Liver (tissue), 9 donors: Measurements from ENCODE around the gene SLC35G4. TPM values are rescaled to one million over a fixed set of nuclear protein-coding genes. Genes with fewer than 3 reads are reported as not detected.

Source experiments
- DNase-seq: peaks from one replicate; pipeline ENCODE4 v3.0.0-alpha.2; 2017; ENCODE audit warnings: low spot score
- H3K27ac ChIP-seq, 2 donors: one replicate each; pipeline ENCODE4 v1.7.0; 2013; ENCODE audit warnings: inconsistent platforms in 2 of 2, low read length in 2 of 2, control low read depth in 1 of 2, low read depth in 1 of 2, mild to moderate bottlenecking in 1 of 2
- H3K27me3 ChIP-seq, 4 donors: one replicate each; pipeline versions ENCODE4 v1.6.1 to v1.7.0; 2013; ENCODE audit warnings: low read length in 3 of 4, inconsistent platforms in 1 of 4, mild to moderate bottlenecking in 1 of 4, moderate library complexity in 1 of 4; ENCODE audit not compliant: control insufficient read depth in 4 of 4, insufficient read depth in 4 of 4
- H3K36me3 ChIP-seq, 4 donors: one replicate each; pipeline versions ENCODE4 v1.6.1 to v1.7.0; 2013; ENCODE audit warnings: low read length in 3 of 4, mild to moderate bottlenecking in 3 of 4, low read depth in 1 of 4, moderate library complexity in 1 of 4; ENCODE audit not compliant: control insufficient read depth in 4 of 4, insufficient read depth in 3 of 4
- H3K4me1 ChIP-seq, 4 donors: one replicate each; pipeline versions ENCODE4 v1.6.1 to v1.7.0; 2013; ENCODE audit warnings: low read length in 3 of 4, mild to moderate bottlenecking in 3 of 4, moderate library complexity in 1 of 4; ENCODE audit not compliant: control insufficient read depth in 4 of 4, insufficient read depth in 4 of 4
- H3K4me3 ChIP-seq, 3 donors: one replicate each; pipeline versions ENCODE4 v1.6.1 to v1.7.0; 2013; ENCODE audit warnings: low read length in 3 of 3, control low read depth in 1 of 3, low read depth in 1 of 3, mild to moderate bottlenecking in 1 of 3
- H3K9ac ChIP-seq, 2 donors: one replicate each; pipeline ENCODE4 v1.7.0; 2013; ENCODE audit warnings: low read length in 2 of 2, mild to moderate bottlenecking in 2 of 2, moderate library complexity in 2 of 2, control low read depth in 1 of 2, low read depth in 1 of 2
- H3K9me3 ChIP-seq, 4 donors: one replicate each; pipeline versions ENCODE4 v1.6.1 to v1.7.0; 2013; ENCODE audit warnings: low read length in 3 of 4; ENCODE audit not compliant: control insufficient read depth in 4 of 4
- ATF3 ChIP-seq: IDR thresholded peaks from 2 replicates; pipeline ENCODE4 v1.6.1; 2016; ENCODE audit warnings: antibody characterized with exemption
- CTCF ChIP-seq: fragments of 150-350 bp; IDR thresholded peaks from 2 replicates; pipeline ENCODE4 v1.5.1; 2017; ENCODE audit warnings: improper control_type of control experiment, low read depth, low read length; ENCODE audit not compliant: missing input control
- EGR1 ChIP-seq, 2 donors: IDR thresholded peaks; 2 replicates each; pipeline ENCODE4 v1.6.1; 2016 to 2018; ENCODE audit warnings: antibody characterized with exemption in 2 of 2, low read depth in 2 of 2
- FOXA1 ChIP-seq: IDR thresholded peaks from 2 replicates; pipeline ENCODE4 v1.6.1; 2016; ENCODE audit warnings: antibody characterized with exemption
- FOXA2 ChIP-seq: IDR thresholded peaks from 2 replicates; pipeline ENCODE4 v1.6.1; 2016; ENCODE audit warnings: antibody characterized with exemption
- GABPA ChIP-seq, 2 donors: IDR thresholded peaks in 1 of 2; conservative IDR thresholded peaks in 1 of 2; 2 replicates each; pipeline ENCODE4 v1.6.1; 2016; ENCODE audit warnings: antibody characterized with exemption in 2 of 2, mild to moderate bottlenecking in 1 of 2, moderate library complexity in 1 of 2
- HNF4A ChIP-seq, 2 donors: conservative IDR thresholded peaks; 2 replicates each; pipeline ENCODE4 v1.6.1; 2016; ENCODE audit warnings: antibody characterized with exemption in 2 of 2, mild to moderate bottlenecking in 2 of 2
- JUND ChIP-seq, 2 donors: IDR thresholded peaks; 2 replicates each; pipeline ENCODE4 v1.6.1; 2016; ENCODE audit warnings: antibody characterized with exemption in 2 of 2
- MAX ChIP-seq: IDR thresholded peaks from 2 replicates; pipeline ENCODE4 v1.6.1; 2016; ENCODE audit warnings: antibody characterized with exemption
- NR2F2 ChIP-seq: IDR thresholded peaks from 2 replicates; pipeline ENCODE4 v1.6.1; 2016; ENCODE audit warnings: antibody characterized with exemption
- RAD21 ChIP-seq, 2 donors: IDR thresholded peaks; 2 replicates each; pipeline ENCODE4 v1.6.1; 2016; ENCODE audit warnings: antibody characterized with exemption in 2 of 2, mild to moderate bottlenecking in 2 of 2
- REST ChIP-seq: IDR thresholded peaks from 2 replicates; pipeline ENCODE4 v1.6.1; 2016; ENCODE audit warnings: antibody characterized with exemption, mild to moderate bottlenecking
- RXRA ChIP-seq, 2 donors: IDR thresholded peaks; 2 replicates each; pipeline ENCODE4 v1.6.1; 2017 to 2018; ENCODE audit warnings: antibody characterized with exemption in 2 of 2, mild to moderate bottlenecking in 1 of 2
- SP1 ChIP-seq: IDR thresholded peaks from 2 replicates; pipeline ENCODE4 v1.6.1; 2018; ENCODE audit warnings: antibody characterized with exemption, mild to moderate bottlenecking
- TAF1 ChIP-seq: conservative IDR thresholded peaks from 2 replicates; pipeline ENCODE4 v1.6.1; 2016; ENCODE audit warnings: antibody characterized with exemption, mild to moderate bottlenecking
- YY1 ChIP-seq: IDR thresholded peaks from 2 replicates; pipeline ENCODE4 v1.6.1; 2016; ENCODE audit warnings: antibody characterized with exemption, mild to moderate bottlenecking
- ZBTB33 ChIP-seq: IDR thresholded peaks from 2 replicates; pipeline ENCODE4 v1.6.1; 2016; ENCODE audit warnings: antibody characterized with exemption
- WGBS: extraction: QIAGEN DNeasy Blood & Tissue Kit; methylation state at CpG from one replicate; pipeline ENCODE4 v1.1.7; 2013; 5-methylcytosine and 5-hydroxymethylcytosine counted together
- polyA plus RNA-seq, 2 donors: library from polyadenylated mRNA; stranded (reverse) in 1 of 2; unstranded in 1 of 2; fragments of 200-250 nt in 1 of 2; fragments of >200 nt in 1 of 2; fragmentation: Nextera tagmentation in 1 of 2; extraction: Ambion mirVana in 1 of 2; gene quantifications; one replicate each; pipeline versions ENCODE4 v1.2.1 to v1.2.3, GENCODE V29; 2013 to 2015
- total RNA-seq, 2 donors: library from RNA; depleted of rRNA; stranded (reverse); fragments of >200 nt; gene quantifications; one replicate each; pipeline ENCODE4 v1.2.3, GENCODE V29; 2014
- donor health status: healthy.
- donor health status: healthy.
- donor health status: healthy.
- donor health status: healthy.
- donor health status: healthy.

Gene SLC35G4
- total and polyA plus RNA-seq, 4 donors, result not detected

GRCh38 chr18:11591957-11592356 lies 17.4 kb upstream of the SLC35G4 start:
- no peak for DNase-seq
- Histone ChIP-seq H3K27ac (no peak overlapping the region), H3K36me3 (no peaks in the 10 kb centered on the region), H3K9ac (no peak overlapping the region), H3K4me3 (no peak overlapping the region), H3K9me3 (no peaks in the 10 kb centered on the region), H3K27me3 (peaks cover 0 to 11% (median 0%) of the 10 kb centered on the region in 4 donors), H3K4me1 (no peaks in the 10 kb centered on the region)
- 76% methylated on average over 3 of the region's 3 CpGs for WGBS
- TF ChIP-seq CTCF, result no peak
- TF ChIP-seq JUND (IDR thresholded peaks at IDR 0.05), result no peak
- TF ChIP-seq FOXA2, result no peak
- no peak for TF ChIP-seq YY1
- TF ChIP-seq RAD21 (IDR thresholded peaks at IDR 0.05), result no peak
- no peak for TF ChIP-seq NR2F2
- no peak for TF ChIP-seq ATF3
- no peak for TF ChIP-seq GABPA (IDR thresholded peaks at IDR 0.05 in 1 of 2, conservative IDR thresholded peaks at IDR 0.05 in 1 of 2)
- no peak for TF ChIP-seq MAX
- no peak for TF ChIP-seq ZBTB33
- TF ChIP-seq REST, result no peak
- TF ChIP-seq FOXA1, result no peak
- no peak for TF ChIP-seq SP1

- Histone ChIP-seq H3K4me1 (no peaks in the 10 kb centered on the region), H3K4me3 (no peak overlapping the region), H3K27ac (no peak overlapping the region), H3K27me3 (peaks cover 0 to 2% (median 0%) of the 10 kb centered on the region in 4 donors), H3K9me3 (peaks cover 0 to 5% (median 1%) of the 10 kb centered on the region in 4 donors), H3K36me3 (no peaks in the 10 kb centered on the region), H3K9ac (no peak overlapping the region)
- WGBS, result 76% methylated on average over 3 of the region's 3 CpGs
- DNase-seq, result no peak
- TF ChIP-seq HNF4A (conservative IDR thresholded peaks at IDR 0.05) (no peak), NR2F2 (no peak), GABPA (IDR thresholded peaks at IDR 0.05 in 1 of 2, conservative IDR thresholded peaks at IDR 0.05 in 1 of 2) (no peak), MAX (no peak), RAD21 (IDR thresholded peaks at IDR 0.05) (no peak), RXRA (IDR thresholded peaks at IDR 0.05) (no peak), JUND (IDR thresholded peaks at IDR 0.05) (no peak), YY1 (no peak), TAF1 (no peak), ZBTB33 (no peak), REST (no peak), EGR1 (IDR thresholded peaks at IDR 0.05; ENCODE audit: low read depth in 2 of 2) (no peak)
Observed at GRCh38 chr18:11600321-11600720, 9.1 kb upstream of the SLC35G4 start.
